MCF 10A (cell line): Measurements from ENCODE around the gene TRIM41. TPM values are rescaled to one million over a fixed set of nuclear protein-coding genes. Genes with fewer than 3 reads are reported as not detected.
"Not testable (repeated sequence)": the region's sequence is repeated elsewhere in the genome, so short reads cannot be mapped to it uniquely, and the experiment has no call there.

ENCODE experiments used
- BruUV-seq: library from RNA; stranded (reverse); fragments of 400-500 nt; replicated peaks from 2 replicates; lab custom pipeline; 2021; lab: Mats Ljungman, UMichigan
- CTCF ChIA-PET: fragments of 300-600 bp; sonication (Branson Sonifier 250); formaldehyde crosslinking; extraction: SDS; loops from one replicate; lab custom pipeline; 2021; ENCODE audit warnings: antibody characterized with exemption, inconsistent platforms; lab: Yijun Ruan, JAX
- POLR2A ChIA-PET: fragments of 300-600, 350-650 bp; sonication (Branson Sonifier 250); formaldehyde crosslinking; extraction: SDS; loops from one replicate; lab custom pipeline; 2020; ENCODE audit warnings: antibody characterized with exemption, inconsistent platforms; lab: Yijun Ruan, JAX
- DNase-seq: peaks from one replicate; pipeline ENCODE4 v3.0.0-alpha.2; 2018; ENCODE audit not compliant: unreplicated experiment
- H3K27ac Mint-ChIP-seq: one replicate; pipeline ENCODE4 v1.8.0; 2022; ENCODE audit warnings: mild to moderate bottlenecking, low read depth, mixed read lengths; ENCODE audit not compliant: unreplicated experiment
- H3K27me3 Mint-ChIP-seq: one replicate; pipeline ENCODE4 v1.8.0; 2022; ENCODE audit warnings: mixed read lengths; ENCODE audit not compliant: insufficient read depth, unreplicated experiment
- H3K36me3 Mint-ChIP-seq: one replicate; pipeline ENCODE4 v1.8.0; 2022; ENCODE audit warnings: mild to moderate bottlenecking, moderate library complexity, mixed read lengths; ENCODE audit not compliant: insufficient read depth, unreplicated experiment
- H3K4me1 Mint-ChIP-seq: one replicate; pipeline ENCODE4 v1.8.0; 2022; ENCODE audit warnings: mixed read lengths; ENCODE audit not compliant: insufficient read depth, unreplicated experiment
- H3K4me3 Mint-ChIP-seq: one replicate; pipeline ENCODE4 v1.8.0; 2022; ENCODE audit warnings: mild to moderate bottlenecking, moderate library complexity, mixed read lengths; ENCODE audit not compliant: unreplicated experiment
- H3K9me3 Mint-ChIP-seq: one replicate; pipeline ENCODE4 v1.8.0; 2022; ENCODE audit warnings: mixed read lengths; ENCODE audit not compliant: unreplicated experiment
- intact Hi-C: fragments of 100-400 bp; cut with micrococcal nuclease; formaldehyde crosslinking; loops from 2 replicates; pipeline ENCODE4 v1.14.1; 2022
- microRNA-seq: library from miRNA; unstranded; fragments of <30 nt; microRNA quantifications from one replicate; pipeline ENCODE4 v1.2.0, GENCODE V29; 2022
- total RNA-seq: library from RNA; stranded (reverse); gene quantifications from 2 replicates; pipeline ENCODE4 v1.2.3, GENCODE V29; 2022
- TF ChIP-seq, protein P1 (sequence below): fragments of 200-600 bp; IDR thresholded peaks from one replicate; pipeline ENCODE4 v1.8.0; 2022; ENCODE audit warnings: antibody characterized with exemption, mild to moderate bottlenecking; ENCODE audit not compliant: unreplicated experiment

The TRIM41 gene
- total RNA-seq, 1 experiment from 2014 or later, result 49.4 TPM

GRCh38 chr5:181283841-181284755 lies 61.0 kb downstream of the TRIM41 start:
- intact Hi-C loops, H3K27me3 Mint-ChIP-seq, H3K9me3 Mint-ChIP-seq, H3K4me3 Mint-ChIP-seq, DNase-seq, POLR2A ChIA-PET, H3K4me1 Mint-ChIP-seq, H3K36me3 Mint-ChIP-seq, H3K27ac Mint-ChIP-seq, BruUV-seq: not testable (repeated sequence)
- TF ChIP-seq, protein P1, sequence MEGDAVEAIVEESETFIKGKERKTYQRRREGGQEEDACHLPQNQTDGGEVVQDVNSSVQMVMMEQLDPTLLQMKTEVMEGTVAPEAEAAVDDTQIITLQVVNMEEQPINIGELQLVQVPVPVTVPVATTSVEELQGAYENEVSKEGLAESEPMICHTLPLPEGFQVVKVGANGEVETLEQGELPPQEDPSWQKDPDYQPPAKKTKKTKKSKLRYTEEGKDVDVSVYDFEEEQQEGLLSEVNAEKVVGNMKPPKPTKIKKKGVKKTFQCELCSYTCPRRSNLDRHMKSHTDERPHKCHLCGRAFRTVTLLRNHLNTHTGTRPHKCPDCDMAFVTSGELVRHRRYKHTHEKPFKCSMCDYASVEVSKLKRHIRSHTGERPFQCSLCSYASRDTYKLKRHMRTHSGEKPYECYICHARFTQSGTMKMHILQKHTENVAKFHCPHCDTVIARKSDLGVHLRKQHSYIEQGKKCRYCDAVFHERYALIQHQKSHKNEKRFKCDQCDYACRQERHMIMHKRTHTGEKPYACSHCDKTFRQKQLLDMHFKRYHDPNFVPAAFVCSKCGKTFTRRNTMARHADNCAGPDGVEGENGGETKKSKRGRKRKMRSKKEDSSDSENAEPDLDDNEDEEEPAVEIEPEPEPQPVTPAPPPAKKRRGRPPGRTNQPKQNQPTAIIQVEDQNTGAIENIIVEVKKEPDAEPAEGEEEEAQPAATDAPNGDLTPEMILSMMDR, result peak; percentile 9
- CTCF ChIA-PET, result interaction anchor here (0.6 to 0.8 kb wide), 2 partner anchors 13 to 100 kb away, joined by 3 read pairs; no protein-coding TSS in a partner anchor

Small RNAs within 50 kb of the gene (microRNA-seq; reads per million reads assigned to microRNA genes)
- gene MIR4638, result 0.40 reads per million

Other genes with a start within 250 kb of the TRIM41 start
- gene BTNL3, start 234.4 kb upstream of the TRIM41 start, total RNA-seq, result not detected in 2 replicates
- not detected in 2 replicates for gene BTNL9, start 183.0 kb upstream of the TRIM41 start, total RNA-seq
- not detected in 2 replicates for gene OR2V1, start 92.1 kb upstream of the TRIM41 start, total RNA-seq
- not detected in 2 replicates for gene OR2V2, start 75.7 kb upstream of the TRIM41 start, total RNA-seq
- gene TRIM7, start 18.1 kb upstream of the TRIM41 start, total RNA-seq, result 26.3 and 27.0 TPM in 2 replicates
- 2,995 and 4,050 TPM in 2 replicates for gene RACK1, start 20.6 kb downstream of the TRIM41 start, total RNA-seq
- gene TRIM52, start 37.9 kb downstream of the TRIM41 start, total RNA-seq, result 12.5 and 16.1 TPM in 2 replicates
- gene OR4F3, start 144.0 kb downstream of the TRIM41 start, total RNA-seq, result not detected in 2 replicates